Progenitor cell of endocrine pancreas (in vitro differentiated cells): Measurements from ENCODE around the gene SLC44A2. TPM values are rescaled to one million over a fixed set of nuclear protein-coding genes. Genes with fewer than 3 reads are reported as not detected.

Source experiments
- DNase-seq: peaks from one replicate; pipeline ENCODE4 v3.0.0; 2021; ENCODE audit warnings: low spot score; ENCODE audit not compliant: unreplicated experiment
- H3K27ac Mint-ChIP-seq: 2 replicates; pipeline ENCODE4 v1.8.0; 2021; ENCODE audit warnings: mild to moderate bottlenecking, moderate library complexity, mixed read lengths
- H3K27me3 Mint-ChIP-seq: 2 replicates; pipeline ENCODE4 v1.8.0; 2021; ENCODE audit warnings: mixed read lengths
- H3K36me3 Mint-ChIP-seq: 2 replicates; pipeline ENCODE4 v1.8.0; 2022; ENCODE audit warnings: mixed read lengths; ENCODE audit not compliant: insufficient read depth
- H3K4me1 Mint-ChIP-seq: 2 replicates; pipeline ENCODE4 v1.8.0; 2021; ENCODE audit warnings: low read depth, mixed read lengths
- H3K4me3 Mint-ChIP-seq: 2 replicates; pipeline ENCODE4 v1.8.0; 2021; ENCODE audit warnings: low read depth, mild to moderate bottlenecking, moderate library complexity, mixed read lengths
- H3K9me3 Mint-ChIP-seq: 2 replicates; pipeline ENCODE4 v1.8.0; 2021; ENCODE audit warnings: low read depth, mixed read lengths
- total RNA-seq: library from RNA; stranded (reverse); gene quantifications from 2 replicates; pipeline ENCODE4 v1.2.1, GENCODE V29; 2021
- TF ChIP-seq, protein P1 (sequence below): fragments of 200-600 bp; sonication (generic); IDR thresholded peaks from one replicate; pipeline ENCODE4 v1.5.0; 2021; ENCODE audit warnings: antibody characterized with exemption, mild to moderate bottlenecking; ENCODE audit not compliant: unreplicated experiment

SLC44A2 gene
- total RNA-seq, 1 donor from 2014 or later, result 164 TPM

DNA sequence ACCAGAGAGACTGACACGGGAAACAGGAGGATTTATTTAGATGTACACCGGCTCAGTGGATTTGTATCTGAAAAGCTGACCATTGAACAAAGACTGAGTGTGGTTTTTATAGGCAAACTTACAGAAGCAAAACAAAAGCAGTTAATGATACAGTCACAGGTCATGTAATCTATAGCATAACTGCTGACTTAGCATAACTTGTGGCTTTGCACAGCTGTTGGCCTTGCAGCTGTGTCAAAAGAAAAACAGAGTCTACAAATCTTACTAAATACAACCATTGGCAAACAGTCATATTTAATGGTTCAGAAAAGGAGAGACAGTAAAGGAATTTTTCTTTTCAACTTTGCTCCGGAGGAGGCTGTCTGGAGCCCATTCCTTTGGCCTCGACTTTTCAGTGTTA lies 26.5 kb downstream of the SLC44A2 start:
- TF ChIP-seq, protein P1, sequence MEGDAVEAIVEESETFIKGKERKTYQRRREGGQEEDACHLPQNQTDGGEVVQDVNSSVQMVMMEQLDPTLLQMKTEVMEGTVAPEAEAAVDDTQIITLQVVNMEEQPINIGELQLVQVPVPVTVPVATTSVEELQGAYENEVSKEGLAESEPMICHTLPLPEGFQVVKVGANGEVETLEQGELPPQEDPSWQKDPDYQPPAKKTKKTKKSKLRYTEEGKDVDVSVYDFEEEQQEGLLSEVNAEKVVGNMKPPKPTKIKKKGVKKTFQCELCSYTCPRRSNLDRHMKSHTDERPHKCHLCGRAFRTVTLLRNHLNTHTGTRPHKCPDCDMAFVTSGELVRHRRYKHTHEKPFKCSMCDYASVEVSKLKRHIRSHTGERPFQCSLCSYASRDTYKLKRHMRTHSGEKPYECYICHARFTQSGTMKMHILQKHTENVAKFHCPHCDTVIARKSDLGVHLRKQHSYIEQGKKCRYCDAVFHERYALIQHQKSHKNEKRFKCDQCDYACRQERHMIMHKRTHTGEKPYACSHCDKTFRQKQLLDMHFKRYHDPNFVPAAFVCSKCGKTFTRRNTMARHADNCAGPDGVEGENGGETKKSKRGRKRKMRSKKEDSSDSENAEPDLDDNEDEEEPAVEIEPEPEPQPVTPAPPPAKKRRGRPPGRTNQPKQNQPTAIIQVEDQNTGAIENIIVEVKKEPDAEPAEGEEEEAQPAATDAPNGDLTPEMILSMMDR, result no peak
- Mint-ChIP-seq H3K9me3 (no peaks in the 10 kb centered on the region), H3K4me1 (peaks cover 13% of the 10 kb centered on the region), H3K4me3 (peak overlapping the region; percentile 41), H3K27me3 (no peaks in the 10 kb centered on the region), H3K27ac (peak overlapping the region; percentile 92), H3K36me3 (peaks cover 13% of the 10 kb centered on the region)
- no peak for DNase-seq

DNA sequence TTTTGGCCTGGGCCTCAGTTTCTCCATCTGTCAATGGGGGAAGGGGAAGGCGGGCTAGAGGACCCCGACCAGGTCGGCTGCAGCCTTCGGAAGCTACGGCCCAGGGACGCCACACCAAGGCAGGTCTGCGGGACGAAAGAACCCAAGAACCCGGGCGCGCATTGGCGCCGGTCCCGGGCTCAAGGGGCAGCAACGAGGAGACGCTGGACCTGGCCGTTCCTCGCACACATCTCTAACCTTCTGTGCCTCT lies 28.1 kb downstream of the SLC44A2 start:
- Mint-ChIP-seq H3K4me3 (peak overlapping the region; percentile 83), H3K27ac (peak overlapping the region; percentile 99), H3K36me3 (peaks cover 19% of the 10 kb centered on the region), H3K4me1 (peaks cover 18% of the 10 kb centered on the region), H3K27me3 (no peaks in the 10 kb centered on the region), H3K9me3 (no peaks in the 10 kb centered on the region)
- no peak for DNase-seq
- TF ChIP-seq, protein P1, result peak; percentile 14

DNA sequence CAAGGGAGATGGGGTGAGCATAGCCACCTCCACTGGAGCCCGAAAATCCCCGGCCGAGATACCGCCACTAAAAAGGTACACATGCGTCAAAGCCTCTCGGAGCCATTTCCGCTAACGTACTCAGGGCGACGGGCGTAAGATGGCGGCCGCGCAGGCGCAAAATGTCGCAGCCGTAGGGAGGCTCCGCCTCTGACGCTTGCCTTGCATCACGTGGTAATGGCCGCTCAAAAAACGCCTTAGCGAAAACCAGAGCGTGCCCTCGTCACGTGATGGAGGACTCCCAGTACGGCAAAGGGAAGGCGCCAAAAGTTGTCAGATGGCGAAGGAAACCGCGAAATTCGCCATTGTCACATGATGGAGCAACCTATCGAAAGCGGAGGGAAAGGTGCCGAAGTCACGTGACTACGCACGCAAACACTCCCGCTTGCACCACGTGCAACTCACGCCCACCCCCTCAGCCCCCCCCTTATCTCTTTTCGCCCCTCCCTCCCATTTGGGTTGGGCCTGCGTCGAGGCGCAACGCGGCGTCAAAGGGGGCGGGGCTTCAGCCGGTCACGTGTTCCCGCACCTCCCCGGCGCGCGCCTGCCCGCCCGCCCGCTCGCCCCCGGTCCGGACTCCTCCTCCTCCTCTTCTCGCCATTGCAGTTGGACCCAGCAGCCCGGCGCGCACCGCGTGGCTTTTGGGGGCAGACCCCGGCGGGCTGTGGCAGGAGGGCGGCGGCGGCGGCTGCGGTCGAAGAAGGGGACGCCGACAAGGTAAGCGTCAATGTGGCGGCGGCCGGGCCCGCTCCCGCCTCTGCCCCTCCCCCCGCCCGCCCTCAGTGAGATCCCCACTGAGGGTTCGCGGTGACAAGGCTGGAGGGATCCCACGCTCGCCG lies 28.6 kb downstream of the SLC44A2 start, which contains the start of gene ILF3:
Gene ILF3 (plus strand): TSS at position 615 of the 878 bp plus-strand sequence. CDS start 16,260 bp downstream, outside the sequence.
- peak; percentile 99 for DNase-seq
- peaks cover 20% of the 10 kb centered on the region for H3K4me1 Mint-ChIP-seq
- peaks cover 19% of the 10 kb centered on the region for H3K36me3 Mint-ChIP-seq
- TF ChIP-seq, protein P1, result no peak
- no peaks in the 10 kb centered on the region for H3K27me3 Mint-ChIP-seq
- peak within 1 kb of the TSS; percentile 83 for H3K4me3 Mint-ChIP-seq
- no peaks in the 10 kb centered on the region for H3K9me3 Mint-ChIP-seq
- peak within 1 kb of the TSS; percentile 99 for H3K27ac Mint-ChIP-seq

DNA sequence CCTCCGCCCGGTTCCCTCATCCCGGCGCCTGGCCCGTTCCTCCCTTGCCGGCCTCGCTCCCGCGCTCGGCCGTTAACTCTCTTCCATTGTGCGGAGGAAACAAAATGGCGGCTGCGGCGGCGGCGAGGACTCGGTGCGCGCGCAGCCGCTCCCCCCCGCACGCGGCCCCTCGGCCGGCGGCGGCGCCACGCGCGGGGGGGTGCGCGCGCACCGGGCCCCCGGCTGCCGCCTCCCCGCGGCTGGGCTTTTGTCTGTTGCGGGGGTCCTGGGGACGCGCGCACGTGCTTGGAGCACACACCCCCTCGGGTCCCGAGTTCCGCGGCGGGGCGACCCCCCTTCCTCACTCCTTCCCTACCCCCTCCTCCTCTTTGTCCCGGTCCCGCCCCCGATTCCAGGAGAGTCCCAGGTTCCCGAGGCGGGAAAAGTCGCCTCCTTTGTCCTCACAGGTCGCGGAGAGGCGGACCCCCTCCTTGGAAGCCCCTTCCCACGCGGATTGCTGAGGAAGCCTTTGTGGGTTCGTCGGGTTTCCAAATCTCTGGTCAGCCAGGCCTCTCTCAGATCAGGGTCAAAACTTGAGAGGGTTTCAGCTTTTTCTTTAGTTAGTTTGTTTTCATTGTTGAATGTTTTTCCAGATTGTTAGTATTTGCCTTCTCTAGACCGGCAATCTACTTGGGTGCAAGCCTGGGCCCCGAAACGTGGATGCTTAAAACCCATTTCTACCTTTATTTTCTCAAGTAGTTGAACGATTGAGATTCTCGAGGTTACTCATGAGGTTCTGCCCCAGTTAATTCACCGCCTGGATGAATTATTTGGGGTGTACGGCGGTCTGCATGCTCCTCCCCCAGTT lies 29.5 kb downstream of the SLC44A2 start:
- no peaks in the 10 kb centered on the region for H3K9me3 Mint-ChIP-seq
- H3K27ac Mint-ChIP-seq, result peak overlapping the region; percentile 99
- DNase-seq, result peak; percentile 72
- H3K4me1 Mint-ChIP-seq, result peaks cover 22% of the 10 kb centered on the region
- H3K4me3 Mint-ChIP-seq, result peak overlapping the region; percentile 83
- H3K36me3 Mint-ChIP-seq, result peaks cover 19% of the 10 kb centered on the region
- H3K27me3 Mint-ChIP-seq, result no peaks in the 10 kb centered on the region
- TF ChIP-seq, protein P1, result no peak
